GM11168 (cell line): ENCODE data around the gene NAALADL2.
"Not testable (repeated sequence)": the region's sequence is repeated elsewhere in the genome, so short reads cannot be mapped to it uniquely, and the experiment has no call there.

ENCODE experiments used
- in situ Hi-C: fragments of 300-500 bp; cut with MboI; formaldehyde crosslinking; loops from one replicate; pipeline ENCODE4 v1.12.0; 2022; ENCODE audit warnings: low sequenced_read_pairs; ENCODE audit not compliant: unreplicated experiment

NAALADL2 gene

DNA sequence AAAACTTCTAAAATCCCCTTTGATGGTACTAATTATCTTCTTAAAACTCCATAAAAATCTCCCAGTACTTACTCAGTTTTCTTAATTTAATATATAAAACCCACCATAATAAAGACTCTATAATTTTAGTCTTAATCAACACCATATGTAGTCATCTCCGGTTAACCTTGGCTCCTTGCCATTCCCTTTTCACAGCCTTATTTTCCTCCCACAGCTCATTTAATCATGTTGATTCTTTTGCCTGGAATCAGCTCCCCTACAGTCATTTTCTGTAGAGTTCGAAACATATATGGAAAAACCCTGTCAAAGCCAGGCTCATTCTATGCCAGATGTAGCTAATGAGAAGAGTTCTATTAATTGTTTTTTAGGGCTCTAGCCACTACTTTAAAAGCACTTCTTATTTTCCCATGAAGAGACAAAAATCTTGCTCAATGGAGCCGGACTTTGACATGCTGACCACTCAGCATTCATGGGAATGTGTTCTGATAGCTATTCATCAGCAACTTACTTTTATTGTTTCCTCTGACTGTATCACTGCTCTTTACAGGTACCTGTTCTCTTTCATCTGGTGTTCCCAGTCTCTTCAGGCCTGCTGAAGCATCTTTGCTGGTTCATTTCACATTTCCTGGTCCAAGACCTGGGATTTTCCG is 573.4 kb downstream of the NAALADL2 start:
- in situ Hi-C loops = no loop called here

DNA sequence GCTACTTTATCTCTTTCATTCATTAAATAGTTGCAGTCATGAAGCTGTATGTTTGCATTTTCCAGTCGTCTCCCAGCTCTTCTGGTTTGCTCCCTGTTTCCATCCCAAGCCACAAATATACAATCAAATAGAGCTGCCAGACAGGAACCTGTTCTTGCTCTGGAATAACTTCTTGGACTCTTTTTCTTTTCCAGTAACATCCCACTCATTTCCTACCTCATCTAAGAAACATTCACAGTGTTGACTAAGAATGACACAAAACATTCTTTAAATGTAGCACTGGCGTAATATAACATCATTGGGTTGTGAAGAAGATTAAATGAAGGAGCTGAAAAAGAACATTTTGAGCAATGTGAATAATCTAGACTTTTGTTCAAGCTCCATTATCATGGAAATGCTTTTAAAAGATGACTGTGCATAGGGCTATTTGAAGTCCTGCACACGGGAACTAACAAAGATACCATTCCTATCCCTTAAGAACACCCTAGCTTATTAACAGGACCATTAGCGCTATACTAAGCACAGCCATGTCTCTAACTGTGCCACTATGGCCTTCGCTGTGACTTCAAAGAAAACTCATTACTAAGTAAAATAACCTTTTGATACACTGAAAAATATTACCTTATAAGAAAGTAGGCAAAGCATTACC is 574.0 kb downstream of the NAALADL2 start:
- in situ Hi-C loops = no loop called here

DNA sequence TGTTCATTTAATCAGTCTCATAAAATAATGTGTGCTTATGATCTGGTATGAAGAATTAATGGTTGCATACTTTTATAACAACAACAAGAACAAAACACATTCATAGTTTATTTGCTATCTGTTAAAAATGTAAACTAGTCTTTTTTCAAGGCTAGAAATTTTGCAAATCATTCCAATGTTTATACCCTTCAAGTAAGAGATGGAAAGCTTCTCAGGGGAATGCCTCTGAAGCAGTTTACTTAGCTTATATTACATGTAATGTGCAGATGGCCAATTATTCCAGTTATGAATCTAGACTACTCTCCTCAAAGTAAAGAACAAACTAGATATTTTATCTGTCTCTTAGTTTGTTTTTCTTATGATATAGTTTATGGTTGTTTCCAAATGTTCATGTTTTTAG is 575.4 kb downstream of the NAALADL2 start:
- in situ Hi-C loops = no loop called here

DNA sequence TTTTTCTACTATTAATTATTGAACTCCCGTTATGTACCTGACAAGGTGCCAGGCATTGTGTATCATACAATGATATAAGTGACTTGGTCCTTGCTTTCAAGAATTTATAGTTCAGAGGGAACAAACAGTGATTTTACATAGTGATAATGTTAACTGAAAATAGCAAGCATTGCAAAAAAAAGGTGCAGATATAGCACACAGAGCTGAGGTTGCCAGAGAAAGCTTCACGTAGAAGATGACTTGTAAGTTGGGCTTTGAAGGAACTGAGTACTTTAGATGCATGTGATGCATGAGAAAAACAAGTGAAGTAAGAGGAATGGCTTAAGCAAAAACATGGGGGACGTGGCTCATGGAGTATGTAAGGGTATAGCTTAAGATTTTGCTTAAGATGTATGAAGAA is 584.5 kb downstream of the NAALADL2 start:
- in situ Hi-C loops = no loop called here

GRCh38 chr3:175445741-175446140 is 586.6 kb downstream of the NAALADL2 start:
- in situ Hi-C loops = no loop called here

DNA sequence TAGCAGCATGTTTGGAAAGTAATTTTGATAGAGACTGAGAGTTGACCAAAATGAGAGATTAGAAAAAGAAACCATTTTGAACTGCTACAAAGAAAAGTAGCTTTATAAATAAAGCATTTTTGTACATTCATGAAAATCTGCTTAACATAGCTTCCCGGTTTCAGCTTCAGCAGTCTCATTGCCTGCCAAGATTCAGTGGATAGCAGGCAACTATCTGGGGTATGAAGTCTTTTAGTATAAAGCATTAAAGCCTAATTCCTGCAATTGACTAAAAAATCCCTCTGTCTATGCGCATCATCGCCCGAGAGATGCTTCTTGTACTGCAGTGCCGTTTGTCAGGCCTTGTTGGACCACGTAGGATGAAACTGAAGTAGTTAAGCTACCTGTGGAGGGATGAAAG is 588.4 kb downstream of the NAALADL2 start:
- in situ Hi-C loops = no loop called here

- in situ Hi-C loops = no loop called here
These were observed 594.2 kb downstream of the NAALADL2 start for GRCh38 chr3:175453361-175453760.

DNA sequence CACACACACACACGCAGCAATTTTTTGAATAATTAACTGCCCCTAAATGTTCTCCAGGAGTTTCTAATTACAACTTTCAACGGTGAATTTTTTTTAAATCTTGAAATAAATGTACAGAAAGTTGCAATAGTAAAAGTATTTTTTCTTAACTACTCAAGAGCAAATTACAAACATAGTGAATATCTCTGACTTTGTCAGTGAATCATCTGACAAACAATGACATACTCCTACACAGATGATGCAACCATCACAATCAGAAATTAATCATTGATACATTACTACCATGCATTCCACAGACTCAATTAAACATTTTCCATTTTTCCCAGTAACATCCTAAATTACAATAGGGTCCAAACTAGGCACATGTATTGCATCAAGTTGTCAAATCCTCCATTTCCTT is 597.3 kb downstream of the NAALADL2 start:
- in situ Hi-C loops = no loop called here

GRCh38 chr3:175457301-175457700 is 598.2 kb downstream of the NAALADL2 start:
- in situ Hi-C loops = no loop called here

GRCh38 chr3:175460849-175461399 is 601.8 kb downstream of the NAALADL2 start:
- in situ Hi-C loops = not testable (repeated sequence)

DNA sequence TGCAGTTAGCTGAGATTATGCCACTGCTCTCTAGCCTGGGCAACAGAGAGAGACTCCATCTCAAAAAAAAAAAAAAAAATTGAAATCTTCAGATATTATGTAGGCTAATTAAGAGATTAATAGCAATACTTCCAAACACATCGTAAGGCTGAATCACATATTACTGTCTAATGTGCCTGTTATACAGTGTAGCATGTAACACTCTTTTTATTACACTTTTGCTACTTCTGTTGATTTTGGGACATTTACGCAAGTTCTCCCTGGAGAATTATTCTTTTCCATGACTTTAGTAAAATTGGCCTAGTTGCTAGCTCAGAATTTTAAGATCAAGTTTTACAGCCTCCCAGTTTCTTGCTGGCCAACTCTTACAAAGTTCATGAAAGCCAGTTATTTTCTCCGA is 605.2 kb downstream of the NAALADL2 start:
- in situ Hi-C loops = no loop called here

- in situ Hi-C loops = no loop called here
These were observed 610.0 kb downstream of the NAALADL2 start for GRCh38 chr3:175469124-175469523.

- in situ Hi-C loops = no loop called here
These were observed 616.6 kb downstream of the NAALADL2 start for GRCh38 chr3:175475765-175476164.

DNA sequence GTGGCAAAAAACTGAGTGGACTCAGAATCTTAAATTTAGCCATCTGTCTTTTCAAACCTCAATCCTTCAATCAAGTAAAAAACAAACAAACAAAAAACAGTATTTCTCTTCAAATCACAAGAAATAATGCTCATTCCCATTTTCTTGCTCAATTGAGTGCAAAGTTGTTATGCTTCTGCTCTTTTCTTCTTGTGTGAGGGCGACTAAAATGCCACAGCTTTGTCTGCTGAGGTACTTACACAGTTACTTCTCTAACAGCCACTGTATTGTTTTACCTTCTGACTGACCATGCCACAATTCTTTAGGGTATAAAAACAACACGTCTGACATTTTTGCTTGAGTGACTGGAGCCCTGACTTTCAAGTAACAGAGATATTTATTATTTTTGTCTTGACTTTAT is 617.4 kb downstream of the NAALADL2 start:
- in situ Hi-C loops = no loop called here

DNA sequence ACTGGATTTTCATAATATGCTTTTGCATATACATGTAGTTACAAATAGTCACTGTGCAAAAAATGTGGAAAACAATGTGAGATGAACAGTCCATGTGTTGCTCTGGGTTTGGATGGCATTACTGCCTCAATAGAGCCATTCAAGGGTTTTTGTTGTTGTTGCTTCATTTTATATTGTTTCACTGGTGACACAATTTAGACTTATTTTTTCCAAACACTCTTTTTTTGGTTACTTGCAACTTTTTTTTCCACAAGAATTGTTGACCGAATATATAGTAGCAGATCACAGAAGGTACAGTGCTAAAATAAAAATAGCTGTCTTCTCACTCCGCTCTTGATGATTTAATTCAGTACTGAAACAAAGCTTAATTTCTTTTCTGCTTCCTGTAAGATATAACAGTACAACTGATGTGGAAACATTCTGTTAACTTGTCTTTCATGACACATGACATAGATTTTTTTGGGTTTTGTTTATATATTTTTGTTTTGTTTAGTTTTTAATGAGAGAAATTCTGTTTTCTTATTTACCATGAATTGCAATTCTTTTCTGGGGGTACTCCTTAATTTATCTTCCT is 618.6 kb downstream of the NAALADL2 start:
- in situ Hi-C loops = no loop called here

GRCh38 chr3:175478301-175478700 is 619.2 kb downstream of the NAALADL2 start:
- in situ Hi-C loops = no loop called here

GRCh38 chr3:175479175-175479574 is 620.0 kb downstream of the NAALADL2 start:
- in situ Hi-C loops = no loop called here

DNA sequence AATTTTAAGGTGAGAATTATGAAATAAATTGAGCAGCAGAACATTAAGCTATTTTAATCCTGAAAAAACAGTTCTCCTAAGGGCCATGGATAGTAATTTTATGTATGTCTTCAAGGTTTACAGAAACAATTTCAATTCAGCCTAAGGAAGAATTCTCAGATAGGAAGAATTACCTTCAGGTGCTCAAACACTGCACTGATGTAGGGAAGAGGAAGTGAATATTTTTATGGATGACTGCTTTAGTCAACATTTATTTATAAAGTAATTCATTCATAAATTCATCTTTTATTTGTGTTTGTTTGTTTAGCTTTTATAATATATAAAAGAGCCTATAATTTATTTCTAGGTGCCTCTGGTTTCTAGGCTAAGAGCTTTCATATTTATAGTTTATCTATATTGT is 620.7 kb downstream of the NAALADL2 start:
- in situ Hi-C loops = no loop called here

- in situ Hi-C loops = no loop called here
These were observed 625.5 kb downstream of the NAALADL2 start for GRCh38 chr3:175484666-175485065.

DNA sequence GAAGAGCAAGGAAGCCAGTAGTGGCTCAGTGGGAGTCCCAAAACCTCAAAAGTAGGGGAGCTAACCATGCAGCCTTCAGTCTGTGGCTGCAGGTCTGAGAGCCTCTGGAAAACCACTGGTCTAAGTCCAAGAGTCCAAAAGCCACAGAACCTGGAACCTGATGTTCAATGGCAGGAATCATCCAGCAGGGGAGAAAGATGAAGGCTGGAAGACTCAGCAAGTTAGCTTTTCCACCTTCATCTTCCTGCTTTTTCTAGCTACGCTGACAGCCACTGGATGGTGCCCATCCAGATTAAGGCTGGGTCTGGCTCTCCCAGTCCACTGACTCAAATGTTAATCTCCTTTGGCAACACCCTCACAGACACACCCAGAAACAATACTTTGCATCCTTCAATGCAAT is 626.3 kb downstream of the NAALADL2 start:
- in situ Hi-C loops = no loop called here

DNA sequence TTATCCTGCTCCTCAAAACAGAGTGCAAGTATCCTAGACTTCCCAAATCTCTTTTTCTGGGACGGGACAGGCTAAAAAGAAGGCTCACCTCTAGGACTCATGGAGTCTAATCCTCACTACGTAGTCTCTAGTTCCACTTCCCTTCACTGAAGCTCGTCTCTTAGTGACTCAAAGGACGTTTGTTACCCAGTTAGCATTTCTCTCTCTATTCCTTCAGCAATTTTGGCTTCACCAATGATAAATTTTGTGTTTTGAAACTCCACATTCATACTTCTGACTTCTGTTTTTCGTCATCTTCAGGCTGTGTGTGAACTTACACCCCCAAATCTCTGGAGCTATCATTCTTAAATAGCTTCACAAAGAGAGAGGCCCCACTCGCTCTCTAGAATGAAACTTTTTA is 627.1 kb downstream of the NAALADL2 start:
- in situ Hi-C loops = no loop called here

DNA sequence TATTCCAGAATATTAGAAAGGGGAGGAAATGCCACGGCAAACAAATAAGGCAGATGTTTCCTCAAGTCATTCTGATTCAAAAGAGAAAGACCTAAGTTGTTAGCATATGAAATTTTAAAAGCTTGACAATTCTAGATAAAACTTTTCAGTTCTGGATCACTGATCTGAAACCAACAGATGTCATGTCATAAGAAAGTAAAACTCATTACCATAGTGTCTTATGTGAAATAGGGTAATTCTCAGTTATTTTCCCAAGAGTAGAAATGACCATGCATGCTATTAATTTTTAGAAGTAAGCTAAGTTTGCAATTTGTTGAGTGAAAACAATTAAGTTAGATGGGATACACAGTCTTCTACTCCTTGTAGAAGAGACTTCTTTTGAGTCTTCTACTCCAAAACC is 630.3 kb downstream of the NAALADL2 start:
- in situ Hi-C loops = no loop called here
